ENCODE results near the gene NDUFS6. TPM values are rescaled to one million over a fixed set of nuclear protein-coding genes. Genes with fewer than 3 reads are reported as not detected.

NDUFS6 gene
- total and polyA plus RNA-seq, 2 of the 8 experiments (the other 6 are each of a cell fraction or from before 2014, with no cell fraction given) = 72.7 to 191 TPM

DNA sequence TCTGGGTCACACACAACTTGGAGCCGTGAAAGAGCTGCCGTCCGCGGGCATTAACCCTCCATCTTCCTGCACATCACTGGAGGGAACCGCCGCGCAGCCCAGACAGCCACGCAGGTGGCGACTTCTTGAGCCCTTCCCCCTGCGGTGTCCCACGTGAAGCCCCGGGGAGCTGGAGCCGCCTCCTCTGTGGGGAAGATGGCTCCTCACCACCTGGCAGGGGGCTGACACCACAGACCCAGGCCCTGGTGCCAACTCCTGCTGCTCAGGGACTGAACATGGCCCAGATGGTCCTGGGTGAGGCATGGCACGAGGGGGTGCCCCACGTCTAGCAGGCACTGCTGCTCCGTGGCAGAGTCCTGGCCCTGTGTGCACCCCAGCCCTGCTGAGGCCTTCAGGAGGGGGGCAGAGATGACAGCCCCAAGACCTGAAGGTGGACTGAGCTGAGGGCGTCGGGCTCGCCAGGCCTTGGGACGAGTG lies 38.9 kb downstream of the NDUFS6 start:
- ChIA-PET POLR2A (ENCODE audit: partially characterized antibody) (interaction anchor here (0.6 to 1.1 kb wide), 2 partner anchors 38 to 312 kb away, joined by 3 read pairs; no protein-coding TSS in a partner anchor), CTCF (ENCODE audit: partially characterized antibody) (interaction anchor here (0.6 to 1.3 kb wide), 2 partner anchors 15 to 102 kb away, joined by 3 to 5 read pairs; no protein-coding TSS in a partner anchor)
- TF ChIP-seq, protein P1, sequence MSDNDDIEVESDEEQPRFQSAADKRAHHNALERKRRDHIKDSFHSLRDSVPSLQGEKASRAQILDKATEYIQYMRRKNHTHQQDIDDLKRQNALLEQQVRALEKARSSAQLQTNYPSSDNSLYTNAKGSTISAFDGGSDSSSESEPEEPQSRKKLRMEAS (IDR thresholded peaks at IDR 0.05) = no peak
- no peak for TF ChIP-seq EZH2 (IDR thresholded peaks at IDR 0.05; ENCODE audit: low read depth, low read length, severe bottlenecking)
- no peak for TF ChIP-seq JUND (IDR thresholded peaks at IDR 0.05; ENCODE audit: low read length)
- no peak for TF ChIP-seq RAD21 (IDR thresholded peaks at IDR 0.05 in 1 of 2, conservative IDR thresholded peaks at IDR 0.05 in 1 of 2; ENCODE audit: low read depth in 2 of 2, low read length in 2 of 2)
- TF ChIP-seq, protein P2, sequence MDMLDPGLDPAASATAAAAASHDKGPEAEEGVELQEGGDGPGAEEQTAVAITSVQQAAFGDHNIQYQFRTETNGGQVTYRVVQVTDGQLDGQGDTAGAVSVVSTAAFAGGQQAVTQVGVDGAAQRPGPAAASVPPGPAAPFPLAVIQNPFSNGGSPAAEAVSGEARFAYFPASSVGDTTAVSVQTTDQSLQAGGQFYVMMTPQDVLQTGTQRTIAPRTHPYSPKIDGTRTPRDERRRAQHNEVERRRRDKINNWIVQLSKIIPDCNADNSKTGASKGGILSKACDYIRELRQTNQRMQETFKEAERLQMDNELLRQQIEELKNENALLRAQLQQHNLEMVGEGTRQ (IDR thresholded peaks at IDR 0.05; ENCODE audit: low read length) = no peak
- no peak for TF ChIP-seq POU5F1 (IDR thresholded peaks at IDR 0.05; ENCODE audit: low read depth, low read length)
- no peak for TF ChIP-seq JUN (IDR thresholded peaks at IDR 0.05; ENCODE audit: low read depth, low read length)
- no peak for TF ChIP-seq KDM1A (IDR thresholded peaks at IDR 0.05; ENCODE audit: borderline replicate concordance, low read length)
- no peak for TF ChIP-seq CBX8 (IDR thresholded peaks at IDR 0.05; ENCODE audit: borderline replicate concordance, low read depth, low read length)
- TF ChIP-seq SP4 (IDR thresholded peaks at IDR 0.05; ENCODE audit: low read length) = no peak
- no peak for TF ChIP-seq POLR2AphosphoS5 (IDR thresholded peaks at IDR 0.05; ENCODE audit: low read depth, low read length)
- no peak for TF ChIP-seq CBX5 (IDR thresholded peaks at IDR 0.05; ENCODE audit: low read depth, low read length)

More for the DNA sequence above, 38.9 kb downstream of the NDUFS6 start:
- no peak overlapping the region for H2BK5ac ChIP-seq (ENCODE audit: low read depth, low read length)
- H2AFZ ChIP-seq (ENCODE audit: low read length) = no peak overlapping the region
- no peaks in the 10 kb centered on the region for H3K79me2 ChIP-seq (ENCODE audit: control insufficient read depth in 1 of 2, insufficient read depth in 2 of 2, low read length in 2 of 2)
- no peak overlapping the region for H4K8ac ChIP-seq (ENCODE audit: extremely low read depth, insufficient read depth, low read length)
- H3K9ac ChIP-seq (replicated peaks in 1 of 4; ENCODE audit: extremely low read depth in 1 of 4, low read depth in 3 of 4, low read length in 3 of 4) = no peak overlapping the region
- no peak overlapping the region for H3K56ac ChIP-seq (replicated peaks; ENCODE audit: insufficient read length, low read depth, low read length)
- no peaks in the 10 kb centered on the region for H3K9me3 ChIP-seq (ENCODE audit: insufficient read depth in 2 of 2, low read depth in 1 of 2, low read length in 1 of 2)
- DNase-seq (ENCODE audit: low read depth in 1 of 2, low spot score in 2 of 2) (no peak), FAIRE-seq (no peak)
- H2BK20ac ChIP-seq (ENCODE audit: low read length) = no peak overlapping the region
- peaks cover 0 to 8% (median under 1%) of the 10 kb centered on the region in 4 experiments; a peak in 4 of 7 replicates for H3K4me1 ChIP-seq (replicated peaks in 1 of 4; ENCODE audit: control insufficient read depth in 3 of 4, insufficient read depth in 4 of 4, low read length in 3 of 4)
- no peak overlapping the region for H2BK15ac ChIP-seq (ENCODE audit: low read length)
- no peaks in the 10 kb centered on the region for H3K36me3 ChIP-seq (ENCODE audit: control insufficient read depth in 2 of 4, insufficient read depth in 4 of 4, low read length in 3 of 4)
- H3K4me3 ChIP-seq (ENCODE audit: extremely low read depth in 1 of 4, insufficient read depth in 2 of 4, low read depth in 3 of 4, low read length in 4 of 4) = no peak overlapping the region
- H4K91ac ChIP-seq (replicated peaks; ENCODE audit: insufficient read length, low read length) = no peak overlapping the region
- no peak overlapping the region for H3K23ac ChIP-seq (ENCODE audit: insufficient read length)
- no peak overlapping the region for H4K5ac ChIP-seq (ENCODE audit: insufficient read length, low read depth, low read length)
- 0 out of 2 replicates have a peak overlapping the region, but pooled peaks have one; percentile 53 for H2AK5ac ChIP-seq (ENCODE audit: low read depth, low read length)
- no peaks in the 10 kb centered on the region for H4K20me1 ChIP-seq (replicated peaks in 1 of 2; ENCODE audit: control insufficient read depth in 1 of 2, insufficient read depth in 2 of 2, low read length in 2 of 2)
- no peak overlapping the region for H3K4me2 ChIP-seq (ENCODE audit: insufficient read depth in 1 of 2, low read depth in 2 of 2, low read length in 2 of 2)
- 0 out of 2 replicates have a peak overlapping the region, but pooled peaks have one; percentile 63 for H2BK12ac ChIP-seq (ENCODE audit: low read depth, low read length)
- H3K23me2 ChIP-seq (ENCODE audit: low read depth, low read length) = no peaks in the 10 kb centered on the region; the same call in 1 of the 2 replicates
- H3K18ac ChIP-seq (ENCODE audit: extremely low read depth, low read length) = no peak overlapping the region
- WGBS, 2 experiments (ENCODE audit: extremely low coverage in 1 of 2, insufficient coverage in 1 of 2, insufficient read length in 1 of 2, insufficient replicate concordance in 2 of 2, low coverage in 1 of 2, low lambda C conversion rate in 2 of 2, missing lambda C conversion rate in 1 of 2) = 97% methylated on average over 17 of the region's 20 CpGs; no CpG with 5 or more reads in 1 of the 2 experiments
- no peak overlapping the region for H3K27ac ChIP-seq (ENCODE audit: low read depth, low read length)
- H3K4ac ChIP-seq (replicated peaks; ENCODE audit: insufficient read length, low read depth, low read length) = peak overlapping the region; percentile 51
- H3K14ac ChIP-seq (ENCODE audit: insufficient read length) = no peak overlapping the region
- no peaks in the 10 kb centered on the region for H3K79me1 ChIP-seq (ENCODE audit: low read depth, low read length)
- no peaks in the 10 kb centered on the region; a peak in 2 of 7 replicates for H3K27me3 ChIP-seq (replicated peaks in 1 of 4; ENCODE audit: control insufficient read depth in 3 of 4, extremely low read depth in 1 of 4, insufficient read depth in 3 of 4, low read length in 3 of 4)
- no peak overlapping the region for H2BK120ac ChIP-seq (replicated peaks; ENCODE audit: low read depth, low read length)
